H1 (cell line): Measurements from ENCODE around the gene CERCAM. TPM values are rescaled to one million over a fixed set of nuclear protein-coding genes. Genes with fewer than 3 reads are reported as not detected.

ENCODE experiments used
- CTCF ChIA-PET: fragments of 300-600 bp; sonication (Branson Sonifier 250); formaldehyde crosslinking; loops from one replicate; lab custom pipeline; 2021; ENCODE audit not compliant: partially characterized antibody; lab: Charles Lee
- POLR2A ChIA-PET: fragments of 300-600 bp; sonication (Branson Sonifier 250); formaldehyde crosslinking; loops from one replicate; lab custom pipeline; 2021; ENCODE audit warnings: inconsistent platforms; ENCODE audit not compliant: partially characterized antibody; lab: Charles Lee
- DNase-seq, 2 experiments: peaks; one replicate each; pipeline versions ENCODE4 v3.0.0 to v3.0.0-alpha.2; 2010 to 2022; ENCODE audit warnings: low spot score in 2 of 2, low read depth in 1 of 2, mixed read lengths in 1 of 2
- FAIRE-seq: peaks from 2 replicates; lab custom pipeline; 2011; peaks lifted over from hg19 to GRCh38; lab: Jason Lieb, UNC
- H2AFZ ChIP-seq: 2 replicates; pipeline ENCODE4 v1.8.1; 2012; ENCODE audit warnings: low read length, inconsistent platforms
- H2AK5ac ChIP-seq: 2 replicates; pipeline ENCODE4 v1.6.1; 2013; ENCODE audit warnings: low read depth, low read length
- H2BK120ac ChIP-seq: replicated peaks from 2 replicates; pipeline ENCODE3; 2013; ENCODE audit warnings: low read depth, low read length, inconsistent platforms
- H2BK12ac ChIP-seq: 2 replicates; pipeline ENCODE4 v1.6.1; 2013; ENCODE audit warnings: low read depth, low read length
- H2BK15ac ChIP-seq: 2 replicates; pipeline ENCODE4 v1.6.1; 2013; ENCODE audit warnings: low read length
- H2BK20ac ChIP-seq: 2 replicates; pipeline ENCODE4 v1.6.1; 2013; ENCODE audit warnings: low read length
- H2BK5ac ChIP-seq: 2 replicates; pipeline ENCODE4 v1.6.1; 2013; ENCODE audit warnings: low read depth, low read length
- H3K14ac ChIP-seq: 2 replicates; pipeline ENCODE4 v1.6.1; 2013; ENCODE audit warnings: inconsistent platforms; ENCODE audit not compliant: insufficient read length
- H3K18ac ChIP-seq: 2 replicates; pipeline ENCODE4 v1.6.1; 2013; ENCODE audit warnings: low read length; ENCODE audit errors: extremely low read depth
- H3K23ac ChIP-seq: 2 replicates; pipeline ENCODE4 v1.6.1; 2013; ENCODE audit warnings: inconsistent platforms; ENCODE audit not compliant: insufficient read length
- H3K23me2 ChIP-seq: 2 replicates; pipeline ENCODE4 v1.6.1; 2013; ENCODE audit warnings: low read depth, low read length
- H3K27ac ChIP-seq: 2 replicates; pipeline ENCODE4 v1.6.1; 2011; ENCODE audit warnings: low read depth, low read length, inconsistent platforms
- H3K27me3 ChIP-seq, 4 experiments: replicated peaks in 1 of 4; 1 replicate in 1 of 4; 2 replicates in 3 of 4; pipeline versions ENCODE4 v1.6.1 to v1.8.1; 2011 to 2013; ENCODE audit warnings: low read length in 3 of 4, mild to moderate bottlenecking in 3 of 4, inconsistent platforms in 2 of 4, mixed read lengths in 2 of 4, moderate library complexity in 1 of 4; ENCODE audit not compliant: control insufficient read depth in 3 of 4, insufficient read depth in 3 of 4; ENCODE audit errors: extremely low read depth in 1 of 4
- H3K36me3 ChIP-seq, 4 experiments: 2 replicates each; pipeline versions ENCODE4 v1.6.1 to v1.8.1; 2011 to 2013; ENCODE audit warnings: mild to moderate bottlenecking in 4 of 4, low read length in 3 of 4, moderate library complexity in 2 of 4, control low read depth in 1 of 4, inconsistent platforms in 1 of 4; ENCODE audit not compliant: insufficient read depth in 4 of 4, control insufficient read depth in 2 of 4
- H3K4ac ChIP-seq: replicated peaks from 2 replicates; pipeline ENCODE3; 2013; ENCODE audit warnings: low read length, low read depth, mixed read lengths, inconsistent platforms; ENCODE audit not compliant: insufficient read length
- H3K4me1 ChIP-seq, 4 experiments: replicated peaks in 1 of 4; 1 replicate in 1 of 4; 2 replicates in 3 of 4; pipeline versions ENCODE4 v1.6.1 to v1.8.1; 2011 to 2013; ENCODE audit warnings: low read length in 3 of 4, inconsistent platforms in 2 of 4, mixed read lengths in 1 of 4; ENCODE audit not compliant: insufficient read depth in 4 of 4, control insufficient read depth in 3 of 4
- H3K4me2 ChIP-seq, 2 experiments: 2 replicates each; pipeline versions ENCODE4 v1.6.1 to v1.8.1; 2011 to 2013; ENCODE audit warnings: low read depth in 2 of 2, low read length in 2 of 2, control low read depth in 1 of 2, inconsistent platforms in 1 of 2, mild to moderate bottlenecking in 1 of 2; ENCODE audit not compliant: insufficient read depth in 1 of 2
- H3K4me3 ChIP-seq, 4 experiments: fragments of 200-600, 300-600 bp in 1 of 4; sonication (generic), shearing (Covaris generic), sonication (Bioruptor Twin) in 1 of 4; 2 replicates each; pipeline versions ENCODE4 v1.5.1 to v1.8.1; 2011 to 2016; ENCODE audit warnings: low read length in 4 of 4, low read depth in 3 of 4, control low read depth in 2 of 4, inconsistent platforms in 2 of 4, mild to moderate bottlenecking in 2 of 4, mixed read lengths in 1 of 4, moderate library complexity in 1 of 4; ENCODE audit not compliant: insufficient read depth in 2 of 4; ENCODE audit errors: extremely low read depth in 1 of 4
- H3K56ac ChIP-seq: replicated peaks from 2 replicates; pipeline ENCODE3; 2013; ENCODE audit warnings: low read depth, mild to moderate bottlenecking, mixed read lengths, low read length, inconsistent platforms; ENCODE audit not compliant: insufficient read length
- H3K79me1 ChIP-seq: 2 replicates; pipeline ENCODE4 v1.6.1; 2013; ENCODE audit warnings: low read depth, low read length, control low read depth
- H3K79me2 ChIP-seq, 2 experiments: 2 replicates each; pipeline versions ENCODE4 v1.6.1 to v1.8.1; 2012 to 2013; ENCODE audit warnings: low read length in 2 of 2, mild to moderate bottlenecking in 2 of 2, inconsistent platforms in 1 of 2; ENCODE audit not compliant: insufficient read depth in 2 of 2, control insufficient read depth in 1 of 2
- H3K9ac ChIP-seq, 4 experiments: replicated peaks in 1 of 4; 1 replicate in 1 of 4; 2 replicates in 3 of 4; pipeline versions ENCODE4 v1.6.1 to v1.8.1; 2011 to 2013; ENCODE audit warnings: low read depth in 3 of 4, low read length in 3 of 4, control low read depth in 2 of 4, mild to moderate bottlenecking in 2 of 4, moderate library complexity in 2 of 4, inconsistent platforms in 1 of 4; ENCODE audit errors: extremely low read depth in 1 of 4
- H3K9me3 ChIP-seq, 2 experiments: 2 replicates each; pipeline versions ENCODE4 v1.6.1 to v1.8.1; 2012 to 2013; ENCODE audit warnings: mild to moderate bottlenecking in 2 of 2, moderate library complexity in 2 of 2, control low read depth in 1 of 2, inconsistent platforms in 1 of 2, low read depth in 1 of 2, low read length in 1 of 2, mixed read lengths in 1 of 2; ENCODE audit not compliant: insufficient read depth in 2 of 2
- H4K20me1 ChIP-seq, 2 experiments: replicated peaks in 1 of 2; 2 replicates each; pipeline versions ENCODE3 to v1.8.1; 2011 to 2013; ENCODE audit warnings: inconsistent platforms in 2 of 2, low read length in 2 of 2, mild to moderate bottlenecking in 1 of 2; ENCODE audit not compliant: insufficient read depth in 2 of 2, control insufficient read depth in 1 of 2
- H4K5ac ChIP-seq: 2 replicates; pipeline ENCODE4 v1.6.1; 2013; ENCODE audit warnings: low read length, low read depth, mixed read lengths, inconsistent platforms; ENCODE audit not compliant: insufficient read length
- H4K8ac ChIP-seq: 2 replicates; pipeline ENCODE4 v1.8.0; 2013; ENCODE audit warnings: mild to moderate bottlenecking, moderate library complexity, low read length, inconsistent platforms; ENCODE audit not compliant: insufficient read depth; ENCODE audit errors: extremely low read depth
- H4K91ac ChIP-seq: replicated peaks from 2 replicates; pipeline ENCODE3; 2013; ENCODE audit warnings: low read length, mixed read lengths, inconsistent platforms; ENCODE audit not compliant: insufficient read length
- BACH1 ChIP-seq: IDR thresholded peaks from 2 replicates; pipeline ENCODE4 v1.6.1; 2012; ENCODE audit warnings: low read length, improper control_type of control experiment
- CHD1 ChIP-seq: IDR thresholded peaks from 2 replicates; pipeline ENCODE4 v1.6.1; 2012; ENCODE audit warnings: low read depth, low read length, improper control_type of control experiment
- FOSL1 ChIP-seq: IDR thresholded peaks from 2 replicates; pipeline ENCODE4 v1.6.1; 2011; ENCODE audit warnings: mild to moderate bottlenecking, low read depth, low read length, moderate library complexity; ENCODE audit not compliant: insufficient read depth
- KDM5A ChIP-seq: fragments of 200-600 bp; IDR thresholded peaks from 2 replicates; pipeline ENCODE4 v1.7.1; 2012; ENCODE audit warnings: mild to moderate bottlenecking, low read length, inconsistent platforms, mixed read lengths
- POLR2A ChIP-seq, 2 experiments: IDR thresholded peaks; 1 replicate in 1 of 2; 2 replicates in 1 of 2; pipeline ENCODE4 v1.6.1; 2011; ENCODE audit warnings: low read depth in 2 of 2, low read length in 2 of 2, mild to moderate bottlenecking in 2 of 2; ENCODE audit errors: control extremely low read depth in 1 of 2
- WGBS, 2 experiments: shearing (Covaris generic) in 1 of 2; methylation state at CpG; one replicate each; pipeline versions ENCODE4 v1.1.6 to v1.1.7; 2013 to 2015; ENCODE audit warnings: low lambda C conversion rate in 2 of 2, mixed read lengths in 2 of 2, inconsistent platforms in 1 of 2, low coverage in 1 of 2, missing lambda C conversion rate in 1 of 2; ENCODE audit not compliant: insufficient replicate concordance in 2 of 2, insufficient coverage in 1 of 2, insufficient read length in 1 of 2; ENCODE audit errors: extremely low coverage in 1 of 2, missing lambda C conversion rate in 1 of 2; 5-methylcytosine and 5-hydroxymethylcytosine counted together
- long read RNA-seq, 2 experiments: library from RNA in 1 of 2; library from capped mRNA in 1 of 2; stranded (forward); transcript quantifications; one replicate each; pipeline ENCODE4 v2.0.0, GENCODE V29; 2021; ENCODE audit warnings: inconsistent platforms in 1 of 2
- polyA minus RNA-seq, 3 experiments: library from RNA; depleted of rRNA, polyadenylated mRNA; stranded (reverse); fragments of >200 nt; gene quantifications; 1 replicate in 2 of 3; 2 replicates in 1 of 3; pipeline ENCODE4 v1.2.3, GENCODE V29; 2011
- polyA plus RNA-seq, 7 experiments: library from polyadenylated mRNA; depleted of rRNA in 3 of 7; stranded (reverse) in 5 of 7; unstranded in 2 of 7; fragments of >200 nt in 5 of 7; fragments of 200-250 nt in 2 of 7; gene quantifications; 1 replicate in 5 of 7; 2 replicates in 1 of 7; 4 replicates in 1 of 7; pipeline versions ENCODE4 v1.2.1 to v1.2.3, GENCODE V29; 2011 to 2013; ENCODE audit warnings: missing spikeins in 2 of 7, mixed read lengths in 2 of 7
- total RNA-seq: library from RNA; stranded (reverse); fragmentation: NEBNext Ultra II Directional; extraction: Animal tissue kit (Norgen Biotek cat#: 25700); gene quantifications from 2 replicates; pipeline ENCODE4 v1.2.1, GENCODE V29; 2021
- TF ChIP-seq, protein P1 (sequence below): IDR thresholded peaks from 2 replicates; pipeline ENCODE4 v1.6.1; 2011; ENCODE audit warnings: low read depth, mild to moderate bottlenecking, low read length; ENCODE audit not compliant: insufficient read depth

Gene CERCAM, protein sequence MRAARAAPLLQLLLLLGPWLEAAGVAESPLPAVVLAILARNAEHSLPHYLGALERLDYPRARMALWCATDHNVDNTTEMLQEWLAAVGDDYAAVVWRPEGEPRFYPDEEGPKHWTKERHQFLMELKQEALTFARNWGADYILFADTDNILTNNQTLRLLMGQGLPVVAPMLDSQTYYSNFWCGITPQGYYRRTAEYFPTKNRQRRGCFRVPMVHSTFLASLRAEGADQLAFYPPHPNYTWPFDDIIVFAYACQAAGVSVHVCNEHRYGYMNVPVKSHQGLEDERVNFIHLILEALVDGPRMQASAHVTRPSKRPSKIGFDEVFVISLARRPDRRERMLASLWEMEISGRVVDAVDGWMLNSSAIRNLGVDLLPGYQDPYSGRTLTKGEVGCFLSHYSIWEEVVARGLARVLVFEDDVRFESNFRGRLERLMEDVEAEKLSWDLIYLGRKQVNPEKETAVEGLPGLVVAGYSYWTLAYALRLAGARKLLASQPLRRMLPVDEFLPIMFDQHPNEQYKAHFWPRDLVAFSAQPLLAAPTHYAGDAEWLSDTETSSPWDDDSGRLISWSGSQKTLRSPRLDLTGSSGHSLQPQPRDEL
- total RNA-seq: 3.1 and 4.0 TPM in 2 replicates
- 5.2 and 7.2 TPM in 2 replicates for polyA plus RNA-seq (2011; rRNA removed)
- 5.2 TPM for polyA plus RNA-seq (2011; cell fraction: cytosol; rRNA removed)
- polyA plus RNA-seq (2011; cell fraction: nucleus; rRNA removed): 7.3 TPM
- 2.0 to 3.8 TPM (median 3.4 TPM) in 4 replicates for polyA plus RNA-seq (2012, experiment 1 of 2)
- 3.0 TPM for polyA plus RNA-seq (2012, experiment 2 of 2)
- 5.4 TPM for polyA plus RNA-seq (2013, experiment 1 of 2)
- 5.6 TPM for polyA plus RNA-seq (2013, experiment 2 of 2)
- 2.1 and 4.0 TPM in 2 replicates for polyA minus RNA-seq (2011; rRNA and poly(A)+ RNA removed)
- 3.6 TPM for polyA minus RNA-seq (2011; cell fraction: cytosol; rRNA and poly(A)+ RNA removed)
- polyA minus RNA-seq (2011; cell fraction: nucleus; rRNA and poly(A)+ RNA removed): 3.3 TPM
- long read RNA-seq, experiment 1, partial matches to known transcripts: 2 of 3 reads
- long read RNA-seq, experiment 1, other reads (novel, unspliced or antisense): 0 of 3 reads
- long read RNA-seq, experiment 2: 0 reads

DNA sequence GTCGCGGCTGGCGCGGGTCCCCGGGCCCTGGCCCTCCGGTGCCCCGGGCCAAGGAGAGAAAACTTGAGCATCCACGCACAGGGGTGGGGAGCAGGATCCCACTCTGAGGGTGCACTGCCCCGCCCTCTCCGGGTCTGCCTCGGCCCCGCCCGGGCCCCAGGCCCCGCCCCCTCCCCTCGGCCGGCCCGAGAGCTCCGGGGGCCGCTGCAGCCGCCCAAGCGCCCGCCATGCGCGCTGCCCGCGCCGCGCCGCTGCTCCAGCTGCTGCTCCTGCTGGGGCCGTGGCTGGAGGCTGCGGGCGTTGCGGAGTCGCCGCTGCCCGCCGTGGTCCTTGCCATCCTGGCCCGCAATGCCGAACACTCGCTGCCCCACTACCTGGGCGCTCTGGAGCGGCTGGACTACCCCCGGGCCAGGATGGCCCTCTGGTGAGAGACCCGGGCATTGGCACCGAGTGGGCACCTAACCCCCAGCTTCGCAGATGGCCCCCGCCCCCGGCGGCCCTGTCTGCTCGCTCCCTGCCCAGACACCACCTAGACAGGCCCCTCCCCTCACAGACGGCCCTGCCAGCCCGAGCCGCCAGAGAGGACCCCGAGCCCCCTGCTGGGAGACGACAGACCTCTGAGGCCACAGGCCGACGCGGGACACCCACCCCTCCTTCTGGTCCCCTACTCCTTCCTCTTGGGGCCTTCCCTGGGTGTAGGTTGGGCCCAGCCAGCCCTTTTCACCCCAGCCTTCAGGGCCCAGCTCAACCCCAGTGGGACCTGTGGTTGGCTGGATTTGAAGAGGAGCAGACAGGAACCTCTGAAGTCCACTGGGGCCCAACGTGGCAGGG lies at the start of gene CERCAM:
CERCAM (plus strand) TSS at position 207 of the 831 bp plus-strand sequence; CDS start at position 228, 21 bp downstream.
- Histone ChIP-seq H2AFZ (no peak within 1 kb of the TSS; the same call in 1 of the 2 replicates), H3K14ac (no peak within 1 kb of the TSS), H2BK12ac (no peak within 1 kb of the TSS), H3K27me3 (peaks cover 5 to 43% (median 31%) of the 10 kb centered on the region in 4 experiments; a peak in 6 of 7 replicates), H3K36me3 (no peaks in the 10 kb centered on the region), H4K8ac (peak within 1 kb of the TSS; percentile 77), H4K91ac (no peak within 1 kb of the TSS), H3K79me2 (no peaks in the 10 kb centered on the region), H4K20me1 (no peaks in the 10 kb centered on the region), H2BK20ac (no peak within 1 kb of the TSS), H2BK15ac (no peak within 1 kb of the TSS), H3K56ac (no peak within 1 kb of the TSS), H3K4me3 (peak within 1 kb of the TSS; percentile 47 to 89 (median 60)), H3K18ac (peak within 1 kb of the TSS; percentile 83; the same call in 1 of the 2 replicates), H3K9ac (peak within 1 kb of the TSS in 1 of 4 experiments; percentile 65; a peak in 1 of 7 replicates), H3K4me2 (peak within 1 kb of the TSS; percentile 63 to 83), H4K5ac (no peak within 1 kb of the TSS), H3K27ac (no peak within 1 kb of the TSS), H3K9me3 (no peaks in the 10 kb centered on the region), H2AK5ac (no peak within 1 kb of the TSS), H3K4ac (no peak within 1 kb of the TSS), H3K23me2 (peaks cover 6% of the 10 kb centered on the region; the same call in 1 of the 2 replicates), H2BK5ac (no peak within 1 kb of the TSS), H3K23ac (no peak within 1 kb of the TSS), H3K79me1 (no peaks in the 10 kb centered on the region), H3K4me1 (peaks cover 4 to 15% (median 8%) of the 10 kb centered on the region in 4 experiments; a peak in 6 of 7 replicates), H2BK120ac (no peak within 1 kb of the TSS)
- WGBS, 2 experiments: 7% methylated on average over 27 of the region's 59 CpGs; no CpG with 5 or more reads in 1 of the 2 experiments
- ChIA-PET POLR2A (interaction anchor here (0.6 to 2.8 kb wide), 7 partner anchors 20 to 292 kb away, joined by 3 to 8 read pairs (median 4); partner anchors contain the start of genes GOLGA2 and SWI5), CTCF (interaction anchor here (0.7 to 5.9 kb wide), 19 partner anchors 9 to 1298 kb away, joined by 3 to 40 read pairs (median 6); no protein-coding TSS in a partner anchor)
- peak in 1 of 2 experiments; percentile 83 for DNase-seq
- FAIRE-seq: no peak
- TF ChIP-seq BACH1: no peak
- TF ChIP-seq CHD1: no peak
- no peak for TF ChIP-seq POLR2A (IDR thresholded peaks at IDR 0.05; ENCODE audit: control extremely low read depth in 1 of 2, low read depth in 2 of 2, low read length in 2 of 2)
- TF ChIP-seq, protein P1, sequence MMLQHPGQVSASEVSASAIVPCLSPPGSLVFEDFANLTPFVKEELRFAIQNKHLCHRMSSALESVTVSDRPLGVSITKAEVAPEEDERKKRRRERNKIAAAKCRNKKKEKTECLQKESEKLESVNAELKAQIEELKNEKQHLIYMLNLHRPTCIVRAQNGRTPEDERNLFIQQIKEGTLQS: no peak
- TF ChIP-seq KDM5A: no peak
- no peak for TF ChIP-seq FOSL1
